ENCODE results near the gene SHOC2.
A peak's percentile ranks its signal among the peaks of the same experiment; 100 is the strongest.

Gene SHOC2

GRCh38 chr10:110919349-110919931 is at the start of gene SHOC2:
SHOC2 (plus strand) TSS chr10:110919604; CDS start chr10:110964359, 44,755 bp downstream.
- peak; percentile 95 for DNase-seq (ENCODE audit: low spot score)

GRCh38 chr10:110870823-110871297 is 48.5 kb upstream of the SHOC2 start:
- peak; percentile 14 for DNase-seq (ENCODE audit: low spot score)

GRCh38 chr10:110871298-110872084 is 47.9 kb upstream of the SHOC2 start, which contains the start of gene PDCD4:
PDCD4 (plus strand) TSS chr10:110871928; CDS start chr10:110876028, 4,100 bp downstream.
- DNase-seq (ENCODE audit: low spot score): peak; percentile 99

GRCh38 chr10:110872145-110872983 is 47.0 kb upstream of the SHOC2 start:
- peak; percentile 62 for DNase-seq (ENCODE audit: low spot score)

GRCh38 chr10:110872984-110873923 is 46.1 kb upstream of the SHOC2 start:
- DNase-seq (ENCODE audit: low spot score): no peak

- no peak for DNase-seq (ENCODE audit: low spot score)
Measured at GRCh38 chr10:110873951-110874350, 45.5 kb upstream of the SHOC2 start.

- no peak for DNase-seq (ENCODE audit: low spot score)
Measured at GRCh38 chr10:110876000-110876399, 43.4 kb upstream of the SHOC2 start.

DNA sequence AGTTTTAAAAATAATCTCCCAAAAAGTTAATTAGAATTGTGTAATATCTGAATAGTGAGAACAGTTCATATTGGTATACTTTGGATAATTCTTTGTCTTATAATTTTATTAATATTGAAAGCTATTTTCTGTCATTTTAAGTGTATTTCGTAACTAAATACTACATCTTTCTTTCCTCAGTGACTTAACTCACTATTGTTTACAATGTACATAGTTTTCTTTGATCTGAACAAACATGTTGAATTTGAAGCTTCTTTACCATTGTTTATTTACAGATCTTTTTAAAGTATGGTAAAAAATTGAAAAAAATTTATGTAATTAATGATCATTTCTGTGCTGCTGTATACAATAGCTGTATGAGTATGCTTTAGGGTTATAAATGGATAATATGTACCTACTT is 42.6 kb upstream of the SHOC2 start:
- no peak for DNase-seq (ENCODE audit: low spot score)

DNA sequence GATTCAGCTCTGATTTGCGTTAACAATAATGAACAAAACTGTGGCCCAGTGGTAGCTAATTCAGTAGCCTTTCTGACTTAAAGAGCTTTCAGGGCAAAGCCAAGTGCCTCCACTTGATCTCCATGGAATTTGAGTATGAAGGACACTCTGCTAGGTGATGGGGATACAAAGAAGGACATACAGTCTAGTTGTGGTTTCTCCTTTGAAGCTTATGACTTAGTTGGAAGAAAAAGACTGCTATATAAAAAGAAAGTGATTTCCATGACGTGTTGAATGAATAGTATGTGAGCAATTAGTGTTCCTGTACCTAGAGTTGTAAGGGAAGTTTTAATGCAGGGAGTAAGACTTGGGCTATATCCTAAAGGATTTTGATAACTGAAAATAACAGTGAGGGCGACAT is 39.4 kb upstream of the SHOC2 start:
- DNase-seq (ENCODE audit: low spot score): no peak

DNA sequence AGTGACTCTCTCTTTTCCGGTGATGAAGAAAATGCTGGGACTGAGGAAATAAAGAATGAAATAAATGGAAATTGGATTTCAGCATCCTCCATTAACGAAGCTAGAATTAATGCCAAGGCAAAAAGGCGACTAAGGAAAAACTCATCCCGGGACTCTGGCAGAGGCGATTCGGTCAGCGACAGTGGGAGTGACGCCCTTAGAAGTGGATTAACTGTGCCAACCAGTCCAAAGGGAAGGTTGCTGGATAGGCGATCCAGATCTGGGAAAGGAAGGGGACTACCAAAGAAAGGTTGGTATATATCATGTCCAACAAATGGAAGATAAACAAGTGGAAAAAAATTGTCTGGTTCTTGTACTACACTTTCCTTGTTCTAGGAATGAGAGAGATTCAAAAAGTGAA is 38.2 kb upstream of the SHOC2 start:
- no peak for DNase-seq (ENCODE audit: low spot score)

DNA sequence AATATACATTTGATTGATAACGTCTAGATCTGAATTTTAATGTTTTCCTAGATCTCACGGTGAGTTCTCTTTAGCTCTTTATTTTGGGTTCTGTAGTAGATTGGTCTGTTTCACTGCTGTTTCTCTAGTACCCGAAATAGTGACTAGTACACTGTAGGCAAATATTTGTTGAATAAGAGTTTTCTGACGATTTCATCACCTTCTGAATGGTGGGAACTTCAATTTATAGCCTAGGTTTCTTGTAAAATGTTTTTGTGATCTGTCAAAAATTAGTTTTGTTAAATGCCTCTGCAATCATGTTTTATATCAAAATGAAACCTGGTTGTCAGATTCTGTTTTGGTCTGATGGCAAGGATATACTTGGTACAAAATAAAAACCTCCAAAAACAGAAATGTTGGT is 37.5 kb upstream of the SHOC2 start:
- no peak for DNase-seq (ENCODE audit: low spot score)

DNA sequence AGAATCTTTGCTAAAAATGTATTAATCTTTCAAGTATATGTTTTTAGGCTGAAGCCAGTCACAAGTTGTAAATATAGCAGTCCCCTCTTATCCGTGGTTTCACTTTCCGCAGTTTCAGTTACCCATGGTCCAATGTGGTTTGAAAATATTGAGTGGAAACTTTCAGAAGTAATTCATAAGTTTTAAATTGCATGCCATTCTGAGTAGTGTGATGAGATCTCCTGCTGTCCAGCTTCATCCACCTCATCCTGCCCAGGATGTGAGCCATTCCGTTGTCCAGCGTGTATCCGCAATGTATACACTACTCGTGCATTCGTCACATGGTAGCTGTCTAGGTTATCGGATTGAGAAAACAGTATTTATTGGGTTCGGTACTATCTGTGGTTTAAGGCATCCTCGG is 35.5 kb upstream of the SHOC2 start:
- no peak for DNase-seq (ENCODE audit: low spot score)

DNA sequence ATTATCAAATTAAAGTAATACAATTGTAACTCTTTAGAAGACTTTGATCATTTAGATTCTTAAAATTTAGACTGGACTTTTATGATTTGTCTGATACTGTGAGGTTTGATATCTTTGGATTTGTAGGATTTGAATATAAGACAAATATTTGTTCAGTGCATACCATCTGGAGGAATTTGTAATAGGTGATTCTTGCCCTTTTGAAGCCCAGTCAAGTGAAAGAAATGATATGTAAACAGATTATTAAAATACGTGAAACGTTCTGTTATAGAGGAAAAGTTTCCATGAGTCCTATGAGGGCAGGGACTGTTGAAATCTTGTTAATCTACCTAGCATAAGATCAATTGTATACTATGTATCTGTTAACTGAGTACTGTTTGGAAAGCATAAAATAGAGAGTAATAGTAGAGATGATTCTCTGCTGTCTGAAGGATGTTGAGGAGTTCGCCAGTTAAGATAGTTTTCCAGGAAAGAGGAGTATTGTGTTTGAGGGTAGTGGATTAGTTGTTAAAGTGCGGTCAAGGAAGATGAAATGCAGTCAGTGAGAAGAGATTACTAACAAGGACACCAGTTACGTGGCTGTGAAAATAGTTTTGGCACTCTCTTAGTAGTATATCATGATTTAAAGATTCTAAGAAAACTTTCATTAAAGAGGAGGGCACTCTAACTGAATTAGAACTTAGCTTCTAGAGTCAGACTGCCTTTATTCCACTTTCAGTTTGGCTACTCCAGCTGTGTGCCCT is 33.3 kb upstream of the SHOC2 start:
- DNase-seq (ENCODE audit: low spot score): no peak

DNA sequence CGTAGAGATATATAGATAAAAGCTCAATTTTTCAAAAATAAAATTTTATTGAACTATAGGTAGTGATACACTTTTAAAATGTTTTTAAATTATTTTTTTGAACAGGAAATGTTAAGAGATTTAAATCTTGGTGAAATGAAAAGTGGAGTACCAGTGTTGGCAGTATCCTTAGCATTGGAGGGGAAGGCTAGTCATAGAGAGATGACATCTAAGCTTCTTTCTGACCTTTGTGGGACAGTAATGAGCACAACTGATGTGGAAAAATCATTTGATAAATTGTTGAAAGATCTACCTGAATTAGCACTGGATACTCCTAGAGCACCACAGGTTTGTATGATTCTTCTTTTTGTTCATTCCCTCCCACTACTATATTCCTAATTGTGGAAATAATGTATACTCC is 31.8 kb upstream of the SHOC2 start:
- DNase-seq (ENCODE audit: low spot score): no peak

GRCh38 chr10:110892602-110893288 is 26.7 kb upstream of the SHOC2 start:
- DNase-seq (ENCODE audit: low spot score): no peak

DNA sequence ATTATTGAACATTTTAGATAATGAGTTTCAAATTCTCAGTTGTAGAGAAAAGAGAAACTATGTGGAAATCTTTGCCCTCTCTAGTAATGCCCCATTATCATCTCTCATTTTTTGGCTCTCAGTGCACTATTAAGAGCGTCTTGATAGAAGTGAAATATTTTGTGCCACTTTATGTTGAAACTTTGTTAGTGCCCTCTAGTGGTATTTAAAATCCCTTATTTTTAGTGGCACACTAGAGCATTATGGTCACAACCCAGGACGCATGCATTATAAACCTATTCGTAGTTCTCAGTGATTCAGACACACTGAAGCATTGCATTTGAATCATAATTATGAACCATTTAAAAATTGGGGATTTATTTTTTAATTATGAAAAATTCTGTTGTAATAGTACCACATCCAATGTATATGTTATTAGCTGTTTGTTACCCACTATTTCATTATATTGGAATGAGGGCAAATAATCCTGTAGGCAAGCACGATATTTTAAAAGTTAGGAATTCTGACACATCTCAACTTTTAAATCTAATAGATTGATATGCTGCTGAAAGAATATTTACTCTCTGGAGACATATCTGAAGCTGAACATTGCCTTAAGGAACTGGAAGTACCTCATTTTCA is 25.7 kb upstream of the SHOC2 start:
- DNase-seq (ENCODE audit: low spot score): peak; percentile 36

DNA sequence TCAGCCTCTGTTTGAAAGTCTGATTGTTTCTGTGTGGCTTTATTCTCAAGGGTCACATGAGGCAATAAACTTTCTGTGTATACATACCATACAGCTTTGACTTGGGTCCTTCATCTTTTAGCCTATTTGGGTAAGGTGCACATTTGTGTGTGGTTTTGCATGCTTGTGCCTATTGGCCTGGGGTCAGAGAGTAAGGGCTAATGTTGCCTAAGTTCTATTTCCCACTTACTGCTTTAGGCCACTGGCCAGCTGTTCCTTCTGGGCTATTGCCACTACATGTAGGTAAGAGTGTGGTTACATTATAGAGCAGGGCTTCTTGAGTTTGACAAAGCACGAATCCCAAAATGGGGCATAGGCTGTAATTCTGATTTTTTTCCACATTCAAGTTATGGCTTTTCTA is 22.2 kb upstream of the SHOC2 start:
- no peak for DNase-seq (ENCODE audit: low spot score)

GRCh38 chr10:110898391-110898790 is 21.0 kb upstream of the SHOC2 start:
- no peak for DNase-seq (ENCODE audit: low spot score)

GRCh38 chr10:110900983-110901382 is 18.4 kb upstream of the SHOC2 start:
- no peak for DNase-seq (ENCODE audit: low spot score)

Measured in GM03348 (cell line).